Measurements from ENCODE around the gene SARNP.

The SARNP gene

DNA sequence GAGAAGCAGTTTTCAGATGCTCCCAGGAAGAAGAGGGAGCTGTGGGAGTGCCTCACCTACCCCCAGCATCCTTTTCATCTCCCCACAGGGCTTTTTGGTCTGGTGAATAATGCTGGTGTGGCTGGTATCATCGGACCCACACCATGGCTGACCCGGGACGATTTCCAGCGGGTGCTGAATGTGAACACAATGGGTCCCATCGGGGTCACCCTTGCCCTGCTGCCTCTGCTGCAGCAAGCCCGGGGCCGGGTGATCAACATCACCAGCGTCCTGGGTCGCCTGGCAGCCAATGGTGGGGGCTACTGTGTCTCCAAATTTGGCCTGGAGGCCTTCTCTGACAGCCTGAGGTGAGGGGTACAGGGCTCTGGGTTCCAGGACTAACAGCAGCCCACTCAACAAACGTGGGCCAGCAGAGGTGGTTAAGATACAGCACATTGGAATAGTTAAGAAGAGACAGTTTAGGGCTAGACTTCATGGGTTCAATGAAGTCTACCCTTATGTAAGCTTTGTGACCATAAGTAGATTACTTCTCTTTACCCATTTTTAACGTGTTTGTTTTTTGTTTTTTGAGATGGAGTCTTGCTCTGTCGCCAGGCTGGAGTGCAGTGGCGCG is 95.8 kb downstream of the SARNP start:
- DNase-seq: no peak

DNA sequence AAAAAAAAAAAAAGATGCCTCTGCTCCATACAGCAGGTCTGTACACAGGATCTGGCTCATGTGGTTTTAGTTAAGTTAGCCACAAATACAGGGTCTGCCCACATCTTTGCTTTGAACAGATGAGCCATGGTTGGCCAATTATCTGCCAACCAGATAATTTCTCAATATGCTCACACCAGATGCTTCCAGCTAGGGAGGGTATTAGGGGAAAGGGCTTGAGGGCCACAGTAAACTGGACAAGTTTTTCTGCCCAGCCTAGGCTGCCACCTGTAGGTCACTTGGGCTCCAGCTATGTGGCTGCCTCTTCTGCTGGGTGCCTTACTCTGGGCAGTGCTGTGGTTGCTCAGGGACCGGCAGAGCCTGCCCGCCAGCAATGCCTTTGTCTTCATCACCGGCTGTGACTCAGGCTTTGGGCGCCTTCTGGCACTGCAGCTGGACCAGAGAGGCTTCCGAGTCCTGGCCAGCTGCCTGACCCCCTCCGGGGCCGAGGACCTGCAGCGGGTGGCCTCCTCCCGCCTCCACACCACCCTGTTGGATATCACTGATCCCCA is 96.6 kb downstream of the SARNP start:
- no peak for DNase-seq

DNA sequence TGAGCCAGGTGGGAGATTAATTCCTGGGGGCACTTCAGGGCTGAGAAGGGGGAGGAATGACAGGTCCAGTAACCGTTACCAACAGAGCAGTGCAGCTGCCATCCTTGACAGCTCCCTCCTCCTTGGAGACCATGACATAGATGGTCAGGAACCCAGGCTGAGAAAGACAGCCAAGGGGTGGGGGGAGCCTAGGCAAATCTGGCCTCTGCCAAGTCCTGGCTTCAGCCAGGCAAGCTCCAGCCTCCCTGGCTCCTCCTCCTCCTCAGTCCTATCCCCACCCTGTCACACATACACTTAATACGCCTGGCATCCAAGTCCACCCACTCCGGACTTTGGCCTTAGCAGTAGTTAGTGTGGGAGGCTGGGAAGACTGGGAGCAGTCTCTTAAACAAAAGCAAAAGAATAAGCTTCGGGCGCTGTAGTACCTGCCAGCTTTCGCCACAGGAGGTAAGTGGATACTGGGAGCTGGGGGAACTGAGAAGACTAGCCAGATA is 97.4 kb downstream of the SARNP start, which contains the start of gene RDH5:
TSS of gene RDH5 (plus strand) at position 323 of the 494 bp plus-strand sequence. CDS start 792 bp downstream, outside the sequence.
- no peak for DNase-seq

DNA sequence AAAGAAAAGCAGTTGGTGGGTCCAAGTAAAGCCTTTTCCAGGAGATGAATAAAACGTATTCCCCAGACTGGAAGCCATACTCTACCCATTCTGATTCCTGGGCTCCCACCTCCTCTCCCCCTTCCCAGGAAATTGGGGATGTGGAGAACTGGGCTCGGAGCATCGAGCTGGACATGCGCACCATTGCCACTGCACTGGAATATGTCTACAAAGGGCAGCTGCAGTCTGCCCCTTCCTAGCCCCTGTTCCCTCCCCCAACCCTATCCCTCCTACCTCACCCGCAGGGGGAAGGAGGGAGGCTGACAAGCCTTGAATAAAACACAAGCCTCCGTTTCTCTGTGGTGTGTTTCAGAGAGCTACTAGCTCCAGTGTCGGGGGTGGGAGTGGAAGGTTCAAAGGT is 98.2 kb downstream of the SARNP start:
- no peak for DNase-seq

DNA sequence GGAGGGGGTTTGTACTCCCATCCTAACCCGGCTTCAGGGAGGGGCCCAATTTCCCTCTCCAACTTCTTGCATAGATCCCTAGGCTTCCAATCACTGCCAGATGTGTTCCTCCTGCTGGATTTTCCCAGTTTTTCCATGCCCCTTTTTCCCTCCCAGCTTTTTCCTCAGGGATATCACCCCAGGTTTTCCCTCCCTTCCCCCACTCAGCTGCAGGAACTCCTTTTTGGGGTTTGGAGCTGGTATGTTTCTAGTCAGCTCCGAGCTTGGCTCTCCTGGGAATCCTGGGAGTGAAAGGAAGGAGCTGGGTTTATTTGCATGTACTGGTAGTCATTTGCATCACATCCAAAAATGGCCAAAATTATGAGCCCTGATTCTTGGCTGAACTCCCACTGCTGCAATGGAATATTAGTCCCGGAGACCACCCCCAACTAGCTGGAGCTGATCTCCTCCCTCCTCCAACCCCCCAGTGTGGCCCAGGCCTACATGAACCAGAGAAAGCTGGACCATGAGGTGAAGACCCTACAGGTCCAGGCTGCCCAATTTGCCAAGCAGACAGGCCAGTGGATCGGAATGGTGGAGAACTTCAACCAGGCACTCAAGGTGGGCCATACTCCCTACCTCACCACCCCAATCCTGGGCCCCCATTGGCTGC is 98.8 kb downstream of the SARNP start:
- no peak for DNase-seq

DNA sequence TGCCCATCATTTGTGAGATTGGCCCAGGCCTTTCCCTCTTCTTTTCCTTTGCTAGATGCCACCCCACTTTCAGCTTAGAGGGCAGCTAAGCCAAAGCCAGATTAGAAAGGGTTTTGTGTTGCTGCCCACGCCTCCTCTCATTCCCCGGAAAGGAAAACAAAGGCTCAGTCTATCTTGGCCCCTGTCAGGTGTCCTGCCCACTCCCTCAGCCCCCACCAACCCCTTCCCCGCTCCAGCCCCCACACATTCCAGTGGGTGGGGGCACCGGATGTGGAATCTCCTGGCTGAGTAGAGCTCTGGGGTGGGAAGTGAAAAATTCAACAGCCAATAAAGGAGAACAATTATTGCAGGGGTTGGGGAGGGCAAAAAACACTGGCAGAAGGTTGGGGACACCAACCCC is 99.5 kb downstream of the SARNP start:
- no peak for DNase-seq

DNA sequence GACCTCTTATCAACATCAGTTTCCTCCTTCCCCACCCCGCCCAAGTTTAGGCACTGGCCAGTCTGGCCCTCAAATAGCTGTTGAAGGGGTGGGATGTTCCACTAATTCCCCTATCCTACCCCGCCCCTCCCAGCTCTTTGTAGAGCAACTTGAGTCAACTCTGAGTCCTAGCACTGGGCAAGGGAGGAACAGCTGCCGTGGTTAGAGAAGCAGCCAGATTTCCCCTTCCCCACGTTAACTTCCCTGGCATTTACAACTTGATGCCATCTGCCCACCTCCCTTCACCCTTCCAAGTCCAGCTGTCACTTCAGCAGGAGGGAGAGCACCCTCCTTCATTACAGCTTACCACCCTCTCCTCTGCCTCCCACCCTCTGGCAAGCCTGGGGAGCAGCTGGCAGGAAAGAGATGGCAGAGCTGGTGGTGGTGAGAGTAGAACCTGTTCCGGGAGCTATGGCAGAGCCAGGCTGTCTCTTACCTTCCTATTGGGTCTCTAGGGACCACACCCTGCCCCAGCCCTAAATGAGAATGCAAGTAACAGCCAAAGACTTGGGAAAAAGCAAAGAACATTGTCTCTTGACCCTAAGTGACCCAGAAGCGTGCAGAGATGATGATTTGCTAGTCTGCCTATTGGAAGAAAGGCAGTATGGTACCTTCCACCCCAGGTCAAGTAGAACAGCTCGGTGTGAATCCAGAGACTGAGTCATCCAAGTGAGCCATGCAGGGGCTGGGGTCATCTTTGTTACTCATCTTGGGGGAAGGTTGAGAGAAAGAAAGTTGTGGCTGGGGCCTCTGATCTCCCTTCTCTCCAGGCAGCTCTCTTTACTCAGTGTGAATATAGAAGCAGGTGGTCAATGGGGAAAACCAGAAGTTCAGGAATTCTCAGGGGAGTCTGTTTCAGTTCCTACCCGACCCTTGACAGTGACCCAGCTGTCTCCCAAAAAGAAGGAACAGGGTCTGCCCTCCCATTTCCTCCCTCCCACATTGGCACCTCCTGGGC is 100.2 kb downstream of the SARNP start:
- DNase-seq: no peak

DNA sequence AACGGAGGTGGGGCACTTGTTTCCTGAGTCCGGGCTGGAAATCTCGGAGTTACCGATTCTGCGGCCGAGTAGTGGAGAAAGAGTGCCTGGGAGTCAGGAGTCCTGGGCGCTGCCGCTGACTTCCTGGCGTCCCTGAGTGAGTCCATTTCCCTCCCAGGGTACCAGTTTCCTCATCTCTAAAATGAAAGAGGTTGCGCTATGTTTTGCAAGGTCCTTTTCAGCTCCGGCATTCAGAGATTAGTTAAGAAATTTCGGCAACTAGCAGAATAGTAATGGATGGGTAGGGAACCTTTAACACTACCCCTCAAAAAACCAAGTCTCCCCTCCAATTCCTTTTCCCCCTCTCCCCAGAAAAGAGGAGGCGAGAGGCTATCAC is 101.0 kb downstream of the SARNP start:
- DNase-seq: no peak

DNA sequence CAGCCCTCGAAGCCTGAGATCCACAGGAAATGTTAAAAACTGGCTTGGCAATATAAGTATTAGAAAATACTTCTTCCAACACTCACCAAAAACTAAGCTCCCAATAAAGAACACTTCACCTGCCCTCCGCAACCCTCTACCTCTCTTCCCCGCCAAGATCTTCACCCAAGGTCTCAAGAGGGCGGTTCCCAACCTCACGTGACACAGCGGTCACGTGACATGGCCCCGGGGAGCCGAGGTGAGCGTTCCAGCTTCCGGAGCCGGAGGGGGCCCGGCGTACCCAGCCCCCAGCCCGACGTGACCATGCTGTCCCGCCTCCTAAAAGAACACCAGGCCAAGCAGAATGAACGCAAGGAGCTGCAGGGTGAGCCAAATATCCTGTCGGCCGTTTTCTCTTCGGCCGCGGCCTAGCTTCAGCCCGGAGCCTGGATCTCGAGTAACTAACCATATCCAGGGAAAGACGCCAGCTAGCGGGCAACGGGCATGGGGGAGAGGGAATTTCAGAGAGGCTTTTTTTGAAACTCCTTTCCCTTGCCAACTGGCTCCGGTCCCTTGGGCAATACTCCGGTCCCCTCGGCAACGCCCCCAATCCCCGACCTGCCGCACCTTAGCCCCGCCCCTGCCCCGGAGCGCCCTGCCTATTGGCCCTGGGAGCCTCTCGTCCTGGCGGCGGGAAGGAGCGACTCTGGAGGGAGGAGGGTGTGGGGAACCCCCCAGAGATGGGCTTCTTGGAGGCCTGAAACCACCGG is 101.5 kb downstream of the SARNP start, which contains the start of gene BLOC1S1:
TSS of gene BLOC1S1 (plus strand) at position 214 of the 749 bp plus-strand sequence. CDS start at position 220, 6 bp downstream.
- DNase-seq: peak; percentile 95

DNA sequence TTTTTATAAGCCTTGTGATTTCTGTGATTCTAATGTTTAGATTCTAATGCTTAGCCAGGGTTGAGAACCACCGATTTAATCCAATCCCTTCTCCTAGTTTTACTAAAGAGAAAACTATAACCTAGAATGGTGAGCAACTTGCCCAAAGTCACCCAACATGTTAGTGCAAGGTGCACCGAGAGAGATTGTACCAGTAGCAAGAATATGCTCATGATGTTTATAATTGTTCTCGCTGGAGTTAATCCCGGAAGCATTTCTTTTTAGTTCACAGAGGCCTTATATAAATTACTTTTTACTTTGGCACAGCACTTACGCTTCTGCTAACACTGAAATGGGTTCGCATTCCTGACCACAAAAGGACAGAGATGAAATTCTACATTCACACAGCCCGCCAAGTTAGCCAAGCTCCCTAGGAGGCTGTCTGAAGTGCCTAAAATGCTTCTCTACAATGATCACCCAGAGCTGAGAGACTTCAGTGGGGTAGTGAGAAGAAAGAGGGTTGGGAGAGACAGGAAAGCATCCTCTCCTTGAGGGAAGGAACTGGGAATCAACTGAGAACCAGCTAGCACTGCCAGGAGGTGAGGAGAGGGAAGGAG is 102.3 kb downstream of the SARNP start:
- DNase-seq: no peak

DNA sequence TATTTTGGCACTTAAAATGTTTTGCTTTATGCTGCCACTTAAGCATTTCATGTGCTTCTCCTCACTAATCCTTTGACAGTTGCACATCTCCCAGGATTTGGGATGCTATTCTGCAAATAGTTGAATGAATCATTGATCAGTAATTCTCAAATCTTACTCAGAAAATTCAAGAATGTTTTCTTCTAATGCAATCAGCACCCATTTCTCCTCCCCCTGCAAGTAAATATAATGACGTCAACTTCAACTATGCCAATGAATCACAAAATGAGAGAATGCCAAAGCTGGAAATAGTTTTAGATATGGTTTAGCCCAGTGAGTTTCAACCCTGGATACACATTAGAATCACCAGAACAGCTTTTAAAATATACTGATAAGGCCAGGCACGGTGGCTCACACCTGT is 103.8 kb downstream of the SARNP start:
- no peak for DNase-seq

DNA sequence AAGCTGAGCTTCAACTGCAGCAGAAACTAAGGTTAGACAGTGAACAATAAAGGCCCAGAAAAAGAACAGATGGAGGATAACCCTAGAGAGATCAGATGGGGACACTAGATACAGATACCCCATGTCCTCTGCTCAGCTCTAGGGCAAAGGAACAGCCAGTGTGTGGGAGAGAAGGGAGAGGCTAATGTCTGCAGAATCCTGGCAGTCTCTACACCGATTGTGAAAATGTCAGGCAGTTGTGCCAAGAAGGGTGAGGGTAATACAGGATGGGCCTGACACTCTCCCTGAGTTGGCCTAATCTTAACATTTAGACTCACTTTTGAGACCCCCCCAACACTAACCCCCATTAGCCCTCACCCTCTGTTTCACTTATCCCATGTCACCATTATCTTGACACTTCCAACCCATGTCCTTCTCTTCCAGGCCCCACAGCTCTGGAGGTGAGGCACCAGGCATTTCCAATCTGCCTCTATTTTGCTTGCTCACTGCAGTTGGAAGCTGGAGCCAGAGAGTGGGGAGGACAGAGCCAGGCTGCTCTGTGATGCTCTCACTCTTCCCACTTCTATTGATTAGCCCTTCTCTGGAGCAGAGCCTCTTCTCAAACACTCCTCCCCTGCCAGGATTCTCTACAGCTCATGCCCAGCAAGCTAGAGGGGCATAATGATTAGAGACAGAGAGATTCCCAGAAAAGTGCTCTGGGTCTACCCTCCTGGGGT is 104.7 kb downstream of the SARNP start:
- DNase-seq: no peak

DNA sequence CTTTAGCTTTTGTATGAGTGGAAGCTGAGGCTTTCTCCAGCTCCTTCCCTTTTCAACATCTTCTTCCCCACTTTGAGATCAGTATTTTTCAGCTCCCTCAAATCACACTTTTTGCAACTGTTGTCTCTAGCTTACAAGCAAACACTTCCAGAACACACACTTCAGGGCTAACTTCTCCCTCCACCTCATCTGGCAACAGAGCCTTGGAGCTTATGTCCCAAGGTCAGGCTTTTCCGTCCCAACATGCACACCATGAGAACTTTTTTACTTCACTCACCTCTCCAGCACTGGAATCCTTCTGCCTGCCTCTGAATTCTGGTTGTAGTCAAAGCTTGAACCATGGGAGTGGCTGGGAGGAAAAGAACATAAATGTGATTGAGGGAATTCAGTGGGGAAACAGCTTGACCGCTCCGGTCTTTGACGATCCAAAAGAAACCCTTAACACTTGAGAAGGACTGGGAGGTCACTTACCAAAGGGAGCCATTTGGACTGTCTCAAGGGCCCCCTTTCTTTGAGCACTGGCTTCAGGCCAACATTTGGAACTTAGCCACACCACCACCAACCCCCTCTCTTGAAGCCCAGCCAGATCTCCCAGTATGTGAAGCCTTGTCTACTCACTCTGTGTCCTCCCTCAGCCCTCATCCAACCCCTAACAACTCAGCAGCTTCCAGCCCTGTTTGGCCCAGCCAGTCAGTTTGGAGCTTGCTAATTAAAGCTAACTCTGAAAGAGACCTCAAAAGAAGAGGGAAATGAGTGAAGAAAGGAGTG is 105.6 kb downstream of the SARNP start:
- no peak for DNase-seq

DNA sequence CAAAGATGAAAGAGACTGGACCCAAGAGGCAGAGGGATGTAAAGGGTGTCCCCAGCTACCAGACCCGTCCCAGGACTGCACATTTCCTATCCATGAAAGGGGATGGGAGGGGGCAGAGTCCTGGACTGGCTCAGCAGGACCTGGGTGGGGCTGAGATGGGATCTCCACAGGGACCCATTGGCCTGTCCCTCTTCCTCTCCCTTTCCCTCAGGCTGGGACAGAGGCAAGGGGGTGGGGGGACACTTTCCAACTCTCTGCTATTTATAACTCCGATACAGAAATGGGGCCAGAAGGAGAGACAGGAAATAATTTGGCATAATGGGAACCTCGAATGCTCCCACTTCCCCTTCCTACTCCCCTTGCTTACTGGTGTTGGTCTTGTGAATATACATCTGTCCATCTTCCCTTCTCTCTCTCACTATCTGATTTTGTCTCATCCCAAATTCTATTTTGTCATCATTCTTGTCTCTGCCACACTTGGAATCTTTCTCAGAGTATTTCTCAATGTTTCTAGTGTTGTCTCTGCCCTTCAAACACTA is 108.8 kb downstream of the SARNP start:
- no peak for DNase-seq

DNA sequence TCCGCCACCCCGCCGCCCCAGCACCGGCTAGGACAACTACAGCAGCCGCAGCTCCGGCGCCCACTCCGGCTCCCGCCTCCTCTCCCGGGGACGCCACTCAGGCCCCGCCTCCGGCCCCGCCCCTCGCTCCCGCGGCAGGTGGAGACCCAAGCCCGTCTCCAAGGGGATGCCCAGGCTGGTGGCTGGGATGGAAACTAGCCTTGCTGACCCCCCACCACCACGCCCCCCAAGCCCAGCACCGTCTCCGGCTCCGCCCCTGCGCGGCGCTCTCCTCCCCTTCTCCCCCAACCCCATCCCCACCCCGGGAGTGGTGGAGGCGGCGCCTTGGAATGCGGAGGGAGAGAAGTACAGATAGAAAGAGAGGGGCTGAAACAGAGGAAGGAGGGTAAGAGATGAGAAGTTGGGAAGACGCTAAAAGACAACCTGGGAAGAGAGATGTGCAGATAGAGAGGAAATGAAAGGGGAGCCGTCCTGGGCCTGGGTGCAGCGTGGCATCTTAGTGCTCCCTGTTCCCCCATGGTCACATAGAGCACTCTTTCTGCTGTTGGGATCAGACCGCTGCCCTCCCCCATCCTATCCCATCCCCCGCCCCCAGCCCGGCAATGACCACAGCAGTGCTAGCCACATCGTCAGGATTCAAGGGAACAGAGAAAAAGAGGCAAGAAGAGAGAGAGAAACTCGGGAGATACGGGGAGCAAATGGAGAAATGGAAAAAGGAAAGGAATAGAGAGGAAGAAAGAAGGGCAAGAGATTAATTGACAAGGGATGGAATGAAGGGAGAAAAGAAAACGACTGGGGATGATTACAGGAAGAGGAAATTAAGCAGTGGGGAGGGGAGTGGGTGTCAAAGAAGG is 109.5 kb downstream of the SARNP start, which contains the start of gene ITGA7:
TSS of gene ITGA7 (minus strand) at position 64 of the 854 bp plus-strand sequence. CDS start 222 bp downstream, outside the sequence.
- peak; percentile 71 for DNase-seq

Measured in stimulated activated CD4-positive, alpha-beta T cell treated with anti-CD3 and anti-CD28 coated beads, Interleukin-12 subunit alpha, Interleukin-12 subunit beta, amount 100 ng/mL, for 4 hours (primary cell).